ENCODE data around the gene GASK1A.

Gene GASK1A

DNA sequence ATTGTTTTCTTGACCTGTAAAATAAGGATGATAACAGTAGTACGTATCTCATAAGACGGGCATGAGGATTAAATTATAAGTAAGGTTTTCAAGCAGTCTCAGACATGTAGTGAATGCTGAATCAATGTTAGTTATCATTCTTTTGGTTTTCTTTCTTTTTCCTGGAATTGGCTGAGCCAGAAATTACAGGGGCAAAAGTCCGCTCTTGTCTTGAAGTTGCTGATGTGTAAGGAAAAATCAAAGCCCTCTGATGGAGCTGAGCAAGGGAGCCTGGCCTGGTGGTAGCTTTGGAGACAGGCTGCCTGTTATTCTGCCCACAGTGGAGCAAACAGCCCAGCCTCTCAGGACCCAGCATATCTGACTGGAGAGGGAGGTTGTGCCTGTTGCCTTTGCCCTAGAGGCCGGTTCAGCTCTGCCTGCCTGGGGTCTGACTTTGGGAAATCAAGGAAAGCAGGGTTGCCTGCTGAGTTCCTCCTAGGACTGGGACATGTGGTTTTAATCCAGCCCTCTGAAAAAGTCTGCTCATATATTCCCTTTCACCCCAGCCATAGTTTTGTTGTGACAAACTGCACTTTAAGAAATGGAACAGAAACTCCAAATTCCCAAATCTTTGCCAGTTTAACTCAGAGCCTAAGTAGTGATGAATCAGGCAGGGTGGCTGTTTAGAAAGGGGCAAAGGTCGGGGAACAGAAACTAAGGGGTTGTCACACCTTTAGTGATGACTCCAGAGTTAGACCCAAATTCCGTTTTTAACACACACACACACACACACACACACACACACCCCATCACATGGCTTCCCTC is 40.1 kb downstream of the GASK1A start:
- no peak overlapping the region for H3K4me3 Mint-ChIP-seq
- DNase-seq: no peak
- no peaks in the 10 kb centered on the region for H3K9me3 Mint-ChIP-seq
- peaks cover 10% of the 10 kb centered on the region for H3K36me3 Mint-ChIP-seq (ENCODE audit: insufficient read depth)
- H3K27me3 Mint-ChIP-seq: no peaks in the 10 kb centered on the region
- peak overlapping the region in 1 of 2 donors; percentile 51 for H3K27ac Mint-ChIP-seq
- peaks cover 31 to 37% of the 10 kb centered on the region in 2 donors for H3K4me1 Mint-ChIP-seq (ENCODE audit: low read depth in 2 of 2)
- ATAC-seq (replicated peaks): no peak

DNA sequence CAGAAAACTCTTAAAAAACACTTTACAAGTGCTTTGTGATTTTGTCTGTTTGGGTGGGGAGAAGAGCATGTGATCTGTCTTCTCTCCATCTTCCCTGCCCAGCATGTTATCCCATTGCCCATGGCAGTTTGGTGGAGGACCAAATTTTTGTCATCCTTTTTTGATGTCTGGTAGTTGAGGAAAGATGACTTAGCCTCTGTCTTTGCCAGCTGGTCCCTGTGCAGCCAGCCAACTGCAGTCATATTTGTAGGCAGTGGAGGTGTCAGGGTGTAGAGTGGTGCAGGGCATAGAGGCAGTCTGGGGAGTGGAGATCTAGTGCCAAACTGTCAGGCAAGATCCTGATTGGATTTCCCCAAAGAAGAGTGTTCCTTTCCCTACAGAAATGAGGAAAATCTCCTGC is 40.7 kb downstream of the GASK1A start:
- Mint-ChIP-seq H3K9me3 (no peaks in the 10 kb centered on the region), H3K27ac (no peak overlapping the region), H3K4me3 (no peak overlapping the region), H3K27me3 (no peaks in the 10 kb centered on the region), H3K36me3 (ENCODE audit: insufficient read depth) (peaks cover 10% of the 10 kb centered on the region), H3K4me1 (ENCODE audit: low read depth in 2 of 2) (peaks cover 37 to 43% of the 10 kb centered on the region in 2 donors)
- no peak for DNase-seq
- no peak for ATAC-seq (replicated peaks)

DNA sequence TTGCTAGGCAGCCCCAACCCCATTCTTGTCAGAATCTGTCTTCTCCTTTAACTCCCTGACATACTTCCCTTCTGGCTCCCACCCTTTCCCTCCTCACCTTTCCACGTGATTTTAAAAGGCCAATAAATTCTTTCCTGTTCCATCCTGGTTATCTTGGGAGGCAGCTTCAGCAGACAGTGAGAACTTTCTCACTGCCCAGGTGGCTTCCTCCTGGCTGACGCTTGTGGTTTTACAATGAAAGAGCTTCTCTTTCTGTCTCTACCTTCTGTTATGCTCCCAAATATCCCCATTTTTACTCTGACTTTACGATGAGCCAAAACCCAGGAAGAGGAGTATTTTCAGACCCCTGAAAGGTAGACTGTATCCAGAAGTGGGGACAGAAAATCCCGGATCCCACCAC is 42.1 kb downstream of the GASK1A start:
- Mint-ChIP-seq H3K27me3 (no peaks in the 10 kb centered on the region), H3K36me3 (ENCODE audit: insufficient read depth) (peaks cover 10% of the 10 kb centered on the region), H3K4me3 (peak overlapping the region; percentile 33 to 81), H3K4me1 (ENCODE audit: low read depth in 2 of 2) (peaks cover 46 to 53% of the 10 kb centered on the region in 2 donors), H3K9me3 (no peaks in the 10 kb centered on the region), H3K27ac (peak overlapping the region in 1 of 2 donors; percentile 9)
- DNase-seq: no peak
- no peak for ATAC-seq (replicated peaks)

DNA sequence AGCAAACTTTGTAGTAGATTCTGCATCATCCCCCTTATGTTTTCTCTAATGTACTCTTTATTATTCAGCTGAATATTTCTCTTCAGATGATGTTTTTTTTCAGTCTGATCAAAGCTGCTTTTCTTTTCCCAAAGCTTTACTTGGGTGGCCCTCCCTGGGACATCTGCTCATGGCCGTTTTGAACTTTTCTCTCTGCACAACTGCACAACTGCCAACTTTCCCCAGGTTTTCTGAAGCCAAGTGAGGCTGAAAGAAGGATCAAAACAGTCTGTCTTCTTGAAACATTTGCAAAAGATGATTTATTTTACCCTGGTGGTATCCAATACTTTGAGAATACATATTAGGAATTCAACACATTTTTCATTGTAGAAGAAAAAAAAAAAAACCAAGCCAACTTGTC is 43.0 kb downstream of the GASK1A start:
- peak overlapping the region in 1 of 2 donors; percentile 92 for H3K27ac Mint-ChIP-seq
- H3K27me3 Mint-ChIP-seq: no peaks in the 10 kb centered on the region
- DNase-seq (no peak), ATAC-seq (replicated peaks) (no peak)
- peaks cover 46 to 53% of the 10 kb centered on the region in 2 donors for H3K4me1 Mint-ChIP-seq (ENCODE audit: low read depth in 2 of 2)
- H3K9me3 Mint-ChIP-seq: no peaks in the 10 kb centered on the region
- H3K4me3 Mint-ChIP-seq: peak overlapping the region in 1 of 2 donors; percentile 81
- peaks cover 10% of the 10 kb centered on the region for H3K36me3 Mint-ChIP-seq (ENCODE audit: insufficient read depth)

DNA sequence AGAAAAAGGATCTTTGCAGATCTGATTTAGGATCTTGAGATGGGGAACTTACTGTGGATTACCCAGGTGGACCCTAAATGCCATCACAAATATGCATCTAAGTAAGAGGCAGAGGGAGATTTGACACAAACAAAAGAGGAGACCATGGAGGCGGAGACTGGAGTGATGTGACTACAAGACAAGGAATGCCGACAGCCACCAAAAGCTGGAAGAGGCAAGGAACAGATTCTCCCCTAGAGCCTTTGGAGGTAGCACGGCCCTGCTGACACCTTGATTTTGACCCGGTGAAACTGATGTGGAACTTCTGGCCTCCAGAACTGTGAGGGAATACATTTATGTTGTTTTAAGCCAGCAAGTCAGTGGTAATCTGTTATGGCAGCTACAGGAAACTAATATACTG is 44.0 kb downstream of the GASK1A start:
- H3K27ac Mint-ChIP-seq: peak overlapping the region; percentile 83 to 92

DNA sequence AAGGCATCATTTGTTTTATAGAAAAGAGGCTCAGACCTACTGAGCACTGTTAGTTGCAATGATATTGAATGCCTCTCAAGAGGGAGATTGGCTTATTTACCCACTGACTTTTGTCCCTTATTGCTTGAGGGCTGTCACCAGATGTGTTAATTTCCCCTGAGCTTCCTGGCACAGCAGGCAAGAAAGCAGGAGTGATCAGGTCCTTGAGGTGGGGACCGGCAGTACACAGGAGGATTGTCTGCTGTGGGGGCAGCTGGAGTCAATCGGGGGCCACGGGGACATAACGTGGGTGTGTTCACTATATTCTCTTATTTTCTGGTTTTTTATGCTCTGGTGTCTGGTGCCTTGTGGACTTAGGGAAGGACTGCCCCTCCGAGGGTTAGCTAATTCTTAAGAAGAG is 44.6 kb downstream of the GASK1A start:
- ATAC-seq (replicated peaks) (peak; percentile 19), DNase-seq (no peak)
- H3K4me3 Mint-ChIP-seq: peak overlapping the region; percentile 66 to 81
- peaks cover 6% of the 10 kb centered on the region for H3K36me3 Mint-ChIP-seq (ENCODE audit: insufficient read depth)
- peaks cover 47 to 53% of the 10 kb centered on the region in 2 donors for H3K4me1 Mint-ChIP-seq (ENCODE audit: low read depth in 2 of 2)
- H3K9me3 Mint-ChIP-seq: no peaks in the 10 kb centered on the region
- peak overlapping the region; percentile 83 to 92 for H3K27ac Mint-ChIP-seq
- no peaks in the 10 kb centered on the region for H3K27me3 Mint-ChIP-seq

More for the DNA sequence above, 44.0 kb downstream of the GASK1A start:
- peaks cover 10% of the 10 kb centered on the region for H3K36me3 Mint-ChIP-seq (ENCODE audit: insufficient read depth)
- no peak for DNase-seq
- no peaks in the 10 kb centered on the region for H3K9me3 Mint-ChIP-seq
- H3K4me3 Mint-ChIP-seq: peak overlapping the region; percentile 66 to 81
- H3K27me3 Mint-ChIP-seq: no peaks in the 10 kb centered on the region
- peaks cover 46 to 53% of the 10 kb centered on the region in 2 donors for H3K4me1 Mint-ChIP-seq (ENCODE audit: low read depth in 2 of 2)
- ATAC-seq (replicated peaks): no peak

DNA sequence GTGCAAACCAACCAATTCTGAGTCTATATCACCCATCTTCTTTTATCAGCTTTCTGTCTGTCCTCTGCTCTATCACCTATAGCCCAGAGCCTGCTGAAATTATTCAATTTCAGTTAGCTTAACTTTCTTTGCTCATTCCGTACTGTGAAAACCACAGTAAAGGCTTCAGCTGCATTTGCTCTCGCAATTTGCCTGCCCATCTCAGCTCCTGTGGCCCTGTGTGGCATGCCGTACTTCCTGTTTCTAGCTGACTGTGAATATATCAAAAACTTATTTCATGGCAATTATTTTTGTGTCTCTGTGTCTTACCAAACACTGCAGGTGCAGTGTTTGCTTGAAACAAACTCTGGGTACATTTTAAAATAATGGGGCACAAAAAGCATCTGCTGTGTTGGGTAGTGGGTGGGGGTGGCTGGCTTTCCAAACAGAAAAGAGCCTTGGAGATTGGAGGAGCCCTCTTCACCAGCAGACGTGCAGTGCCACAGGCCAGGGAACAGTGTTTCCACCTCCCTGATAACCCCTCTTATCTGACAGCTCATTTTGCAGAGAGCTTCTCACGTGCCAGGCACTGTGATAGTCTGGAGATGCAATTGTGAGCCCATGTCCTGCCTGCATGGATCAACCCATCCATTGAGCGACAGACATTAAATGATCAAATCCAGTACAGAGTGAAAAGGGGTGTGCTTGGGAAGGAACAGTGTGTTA is 45.2 kb downstream of the GASK1A start:
- Mint-ChIP-seq H3K9me3 (no peaks in the 10 kb centered on the region), H3K27ac (peak overlapping the region; percentile 83 to 92), H3K27me3 (no peaks in the 10 kb centered on the region), H3K36me3 (ENCODE audit: insufficient read depth) (no peaks in the 10 kb centered on the region), H3K4me3 (peak overlapping the region; percentile 66 to 81), H3K4me1 (ENCODE audit: low read depth in 2 of 2) (peaks cover 47 to 53% of the 10 kb centered on the region in 2 donors)
- DNase-seq (peak; percentile 32 to 53 (median 42)), ATAC-seq (replicated peaks) (peak; percentile 93)

DNA sequence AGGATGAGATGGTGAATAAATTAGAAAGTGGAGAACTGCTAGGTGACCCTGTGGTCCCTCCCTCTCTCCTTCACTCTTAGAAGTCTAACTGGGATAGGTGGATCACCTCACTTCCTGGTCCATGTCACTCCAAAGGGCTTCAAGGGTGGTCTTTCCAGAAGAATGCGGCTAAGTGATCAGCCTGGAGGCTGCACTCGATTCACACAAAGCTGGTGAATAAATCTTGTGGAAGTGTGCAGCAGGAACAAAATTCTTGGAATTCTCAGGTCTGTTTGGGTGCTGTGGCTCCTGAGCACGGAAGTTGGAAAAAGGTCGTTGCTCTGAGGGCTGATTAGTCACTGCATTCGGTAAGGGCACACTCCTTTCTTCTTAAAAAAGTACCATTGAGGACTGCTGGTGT is 46.3 kb downstream of the GASK1A start:
- Mint-ChIP-seq H3K9me3 (no peaks in the 10 kb centered on the region), H3K4me1 (ENCODE audit: low read depth in 2 of 2) (peaks cover 46 to 54% of the 10 kb centered on the region in 2 donors), H3K4me3 (no peak overlapping the region), H3K36me3 (ENCODE audit: insufficient read depth) (no peaks in the 10 kb centered on the region), H3K27ac (peak overlapping the region; percentile 83 to 92), H3K27me3 (no peaks in the 10 kb centered on the region)
- DNase-seq: no peak
- no peak for ATAC-seq (replicated peaks)

DNA sequence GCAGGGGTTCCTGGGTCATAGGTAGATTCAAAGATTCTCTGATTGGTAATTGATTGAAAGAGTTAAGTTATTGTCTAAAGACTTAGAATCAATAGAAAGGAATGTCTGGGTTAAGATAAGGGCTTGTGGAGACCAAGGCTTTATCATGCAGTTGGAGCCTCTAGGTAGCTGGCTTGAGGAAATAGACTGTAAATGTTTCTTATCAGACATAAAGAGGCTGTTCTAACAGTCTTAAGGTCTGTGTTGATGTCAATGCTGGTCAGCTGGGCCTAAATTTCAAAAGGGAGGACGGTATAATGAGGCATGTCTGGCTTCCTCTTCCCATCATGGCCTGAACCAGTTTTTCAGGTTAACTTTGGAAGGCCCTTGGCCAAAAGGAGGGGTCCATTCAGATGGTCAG is 48.9 kb downstream of the GASK1A start:
- Mint-ChIP-seq H3K36me3 (ENCODE audit: insufficient read depth) (no peaks in the 10 kb centered on the region), H3K4me1 (ENCODE audit: low read depth in 2 of 2) (peaks cover 28 to 32% of the 10 kb centered on the region in 2 donors), H3K27ac (no peak overlapping the region), H3K4me3 (no peak overlapping the region), H3K9me3 (no peaks in the 10 kb centered on the region), H3K27me3 (no peaks in the 10 kb centered on the region)
- DNase-seq (no peak), ATAC-seq (replicated peaks) (no peak)

DNA sequence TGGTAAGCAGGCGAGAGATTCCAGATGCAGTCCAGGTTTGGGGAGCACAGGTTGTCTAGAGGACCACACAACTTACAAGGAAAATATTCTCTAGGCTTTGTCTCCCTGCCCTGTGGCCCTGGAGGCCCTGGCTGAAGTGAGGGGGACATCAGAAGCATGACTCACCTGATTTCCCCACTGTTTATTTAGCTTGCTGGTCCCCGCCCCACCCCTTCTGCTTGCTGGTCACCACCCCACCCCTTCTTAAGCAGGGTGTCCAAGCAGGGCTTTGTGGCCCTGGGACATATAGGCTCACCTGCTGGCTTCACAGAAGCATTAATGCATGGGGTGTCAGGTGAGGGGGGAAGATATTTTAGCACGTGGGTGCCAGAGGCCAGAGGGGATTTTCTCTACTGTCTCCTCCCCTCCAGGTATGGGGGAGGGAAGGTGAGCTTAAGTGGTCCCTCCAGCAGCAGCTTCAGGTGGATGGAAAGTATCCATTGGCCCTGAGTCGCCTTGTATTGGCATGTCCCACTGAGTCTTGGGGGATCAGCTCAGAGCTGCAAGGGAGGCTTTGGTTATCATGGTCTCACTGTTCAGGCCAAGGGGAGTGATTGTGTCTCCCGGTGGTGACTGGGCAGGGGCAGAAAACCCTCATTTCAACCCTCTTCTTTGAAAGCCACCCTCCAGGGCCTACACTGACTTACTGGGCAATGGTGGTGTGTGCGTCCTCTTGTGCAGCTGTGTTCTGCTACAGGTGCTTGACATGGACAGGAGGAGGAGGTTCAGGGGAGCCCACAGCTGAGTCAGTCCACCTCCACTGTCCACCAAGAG is 49.8 kb downstream of the GASK1A start:
- Mint-ChIP-seq H3K4me1 (ENCODE audit: low read depth in 2 of 2) (peaks cover 19 to 24% of the 10 kb centered on the region in 2 donors), H3K36me3 (ENCODE audit: insufficient read depth) (no peaks in the 10 kb centered on the region), H3K27me3 (no peaks in the 10 kb centered on the region), H3K27ac (no peak overlapping the region), H3K9me3 (no peaks in the 10 kb centered on the region), H3K4me3 (no peak overlapping the region)
- no peak for ATAC-seq (replicated peaks)
- DNase-seq: no peak

DNA sequence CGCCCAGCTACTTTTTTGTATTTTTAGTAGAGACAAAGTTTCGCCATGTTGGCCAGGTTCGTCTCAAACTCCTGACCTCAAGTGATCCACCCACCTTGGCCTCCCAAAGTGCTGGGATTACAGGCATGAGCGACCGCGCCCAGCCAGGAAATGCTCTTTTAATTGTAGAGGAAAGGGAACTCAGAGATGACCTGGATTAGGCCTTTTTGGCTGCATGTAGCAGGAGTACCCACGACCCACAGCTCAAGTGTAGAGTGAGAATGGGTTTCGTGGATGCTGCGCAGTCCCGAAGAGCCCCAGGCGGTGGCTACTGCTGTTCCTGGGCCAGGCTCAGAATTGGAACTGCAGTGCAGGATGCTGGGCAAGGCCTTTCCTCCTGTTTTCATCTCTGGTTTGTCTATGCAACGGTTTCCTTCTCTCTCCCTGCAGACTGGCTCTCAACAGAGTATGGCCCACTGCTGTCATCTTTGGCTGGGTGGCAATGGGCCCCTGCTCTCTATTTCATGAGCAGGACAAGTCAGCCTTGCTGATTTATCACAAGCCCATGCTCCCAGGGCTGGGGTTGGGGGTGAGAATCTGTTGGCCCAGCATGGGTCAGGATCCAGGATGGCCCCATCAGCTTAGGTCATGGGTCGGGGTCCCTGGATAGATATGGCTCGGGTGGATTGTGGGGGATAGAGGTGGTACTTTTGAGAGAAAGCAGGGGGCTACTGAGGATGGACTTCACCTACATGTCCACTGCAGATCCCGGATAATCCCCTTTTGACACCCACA is 51.2 kb downstream of the GASK1A start:
- no peak overlapping the region for H3K4me3 Mint-ChIP-seq
- H3K9me3 Mint-ChIP-seq: no peaks in the 10 kb centered on the region
- H3K27ac Mint-ChIP-seq: no peak overlapping the region
- no peaks in the 10 kb centered on the region for H3K36me3 Mint-ChIP-seq (ENCODE audit: insufficient read depth)
- H3K4me1 Mint-ChIP-seq (ENCODE audit: low read depth in 2 of 2): peaks cover 7 to 16% of the 10 kb centered on the region in 2 donors
- no peak for ATAC-seq (replicated peaks)
- no peaks in the 10 kb centered on the region for H3K27me3 Mint-ChIP-seq
- no peak for DNase-seq

DNA sequence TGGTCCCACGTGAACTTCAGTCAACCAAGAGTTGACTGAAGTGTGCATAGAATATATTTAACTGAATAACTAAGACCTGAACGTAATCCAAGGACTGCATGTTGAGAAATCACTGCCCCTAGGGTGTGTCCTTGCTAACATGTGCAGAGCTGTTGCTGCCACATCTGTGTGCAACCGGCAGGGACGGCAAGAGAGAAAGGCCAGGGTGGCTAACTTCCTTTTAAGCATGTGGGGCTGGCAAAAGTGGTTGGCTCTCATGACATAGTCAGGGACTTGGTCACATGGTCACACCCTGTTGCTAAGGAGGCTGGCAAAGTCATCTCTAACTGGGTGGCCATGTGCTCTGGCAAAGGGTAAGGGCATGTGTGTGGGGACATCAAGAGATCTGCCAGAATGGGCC is 52.4 kb downstream of the GASK1A start:
- H3K9me3 Mint-ChIP-seq: no peaks in the 10 kb centered on the region
- no peak overlapping the region for H3K4me3 Mint-ChIP-seq
- H3K36me3 Mint-ChIP-seq (ENCODE audit: insufficient read depth): no peaks in the 10 kb centered on the region
- H3K4me1 Mint-ChIP-seq (ENCODE audit: low read depth in 2 of 2): peaks cover 7 to 16% of the 10 kb centered on the region in 2 donors
- H3K27ac Mint-ChIP-seq: no peak overlapping the region
- no peaks in the 10 kb centered on the region for H3K27me3 Mint-ChIP-seq
- no peak for ATAC-seq (replicated peaks)
- DNase-seq: no peak

Data from effector memory CD8-positive, alpha-beta T cell (primary cell).